Natural killer cell (primary cell): ENCODE data around the gene ARID1A. TPM values are rescaled to one million over a fixed set of nuclear protein-coding genes. Genes with fewer than 3 reads are reported as not detected.
A peak's percentile ranks its signal among the peaks of the same experiment; 100 is the strongest.

Experiments
- ATAC-seq, 3 donors: fragments of 150-1000 bp in 2 of 3; fragments of 200-7000 bp in 1 of 3; cut with Tn5 transposase; 1 replicate in 1 of 3; 2 replicates in 2 of 3; pipeline ENCODE4 v1.10.0; 2021; ENCODE audit warnings: mild to moderate bottlenecking in 2 of 3, moderate library complexity in 2 of 3
- DNase-seq, 2 donors: peaks; one replicate each; pipeline versions ENCODE4 v3.0.0 to v3.0.0-alpha.2; 2013 to 2021; ENCODE audit warnings: mixed read lengths in 1 of 2
- H3K27ac ChIP-seq: one replicate; pipeline ENCODE4 v1.5.1; 2013; ENCODE audit warnings: mild to moderate bottlenecking, low read length
- H3K27me3 ChIP-seq: one replicate; pipeline ENCODE4 v1.6.1; 2013; ENCODE audit warnings: low read length; ENCODE audit not compliant: control insufficient read depth, insufficient read depth
- H3K36me3 ChIP-seq: one replicate; pipeline ENCODE4 v1.6.1; 2013; ENCODE audit warnings: low read length; ENCODE audit not compliant: control insufficient read depth, insufficient read depth
- H3K4me1 ChIP-seq: one replicate; pipeline ENCODE4 v1.6.1; 2013; ENCODE audit warnings: low read length; ENCODE audit not compliant: control insufficient read depth, insufficient read depth
- H3K4me3 ChIP-seq: one replicate; pipeline ENCODE4 v1.5.1; 2013; ENCODE audit warnings: low read length
- H3K9me3 ChIP-seq: one replicate; pipeline ENCODE4 v1.6.1; 2013; ENCODE audit warnings: low read length; ENCODE audit not compliant: control insufficient read depth, insufficient read depth
- H3K27ac Mint-ChIP-seq, 2 donors: one replicate each; pipeline ENCODE4 v1.8.0; 2022; ENCODE audit warnings: mild to moderate bottlenecking in 2 of 2, mixed read lengths in 2 of 2, moderate library complexity in 1 of 2
- H3K27me3 Mint-ChIP-seq, 2 donors: one replicate each; pipeline ENCODE4 v1.8.0; 2022; ENCODE audit warnings: low read depth in 2 of 2, mixed read lengths in 2 of 2
- H3K36me3 Mint-ChIP-seq: one replicate; pipeline ENCODE4 v1.8.0; 2022; ENCODE audit warnings: mixed read lengths
- H3K4me1 Mint-ChIP-seq, 2 donors: one replicate each; pipeline ENCODE4 v1.8.0; 2022; ENCODE audit warnings: mixed read lengths in 2 of 2
- H3K4me3 Mint-ChIP-seq: one replicate; pipeline ENCODE4 v1.8.0; 2022; ENCODE audit warnings: mild to moderate bottlenecking, moderate library complexity, mixed read lengths
- H3K9me3 Mint-ChIP-seq, 2 donors: one replicate each; pipeline ENCODE4 v1.8.0; 2022; ENCODE audit warnings: mixed read lengths in 2 of 2
- WGBS: methylation state at CpG from one replicate; pipeline ENCODE4 v1.1.7; 2013; ENCODE audit warnings: missing lambda C conversion rate; ENCODE audit not compliant: insufficient coverage; 5-methylcytosine and 5-hydroxymethylcytosine counted together
- intact Hi-C: fragments of 100-400 bp; cut with micrococcal nuclease; formaldehyde crosslinking; loops from one replicate; pipeline ENCODE4 v1.14.2; 2022
- total RNA-seq, 4 donors: library from RNA; stranded (reverse); fragments of 120-200 nt in 1 of 4; gene quantifications; one replicate each; pipeline versions ENCODE4 v1.2.3 to v1.2.4, GENCODE V29; 2013 to 2022
- TF ChIP-seq, protein P1 (sequence below): fragments of 200-600 bp; IDR thresholded peaks from one replicate; pipeline ENCODE4 v1.8.0; 2022; ENCODE audit warnings: antibody characterized with exemption

The ARID1A gene
- total RNA-seq, 3 donors from 2014 or later (not counting 1 experiment from before 2014, with no cell fraction given), result 199 to 214 (median 202) TPM

GRCh38 chr1:26705788-26706311 is 10.0 kb downstream of the ARID1A start:
- H3K4me1 Mint-ChIP-seq, result peaks cover 34 to 51% of the 10 kb centered on the region in 2 donors
- peaks cover 36% of the 10 kb centered on the region for H3K4me1 ChIP-seq
- peak overlapping the region; percentile 82 to 85 for H3K27ac Mint-ChIP-seq
- no peaks in the 10 kb centered on the region for H3K9me3 Mint-ChIP-seq
- no peaks in the 10 kb centered on the region for H3K27me3 Mint-ChIP-seq
- no peak for ATAC-seq
- no peak overlapping the region for H3K27ac ChIP-seq
- intact Hi-C loops, result loop anchor here (2.0 kb wide), 1 partner anchor 17 kb away; no protein-coding TSS in a partner anchor
- TF ChIP-seq, protein P1, sequence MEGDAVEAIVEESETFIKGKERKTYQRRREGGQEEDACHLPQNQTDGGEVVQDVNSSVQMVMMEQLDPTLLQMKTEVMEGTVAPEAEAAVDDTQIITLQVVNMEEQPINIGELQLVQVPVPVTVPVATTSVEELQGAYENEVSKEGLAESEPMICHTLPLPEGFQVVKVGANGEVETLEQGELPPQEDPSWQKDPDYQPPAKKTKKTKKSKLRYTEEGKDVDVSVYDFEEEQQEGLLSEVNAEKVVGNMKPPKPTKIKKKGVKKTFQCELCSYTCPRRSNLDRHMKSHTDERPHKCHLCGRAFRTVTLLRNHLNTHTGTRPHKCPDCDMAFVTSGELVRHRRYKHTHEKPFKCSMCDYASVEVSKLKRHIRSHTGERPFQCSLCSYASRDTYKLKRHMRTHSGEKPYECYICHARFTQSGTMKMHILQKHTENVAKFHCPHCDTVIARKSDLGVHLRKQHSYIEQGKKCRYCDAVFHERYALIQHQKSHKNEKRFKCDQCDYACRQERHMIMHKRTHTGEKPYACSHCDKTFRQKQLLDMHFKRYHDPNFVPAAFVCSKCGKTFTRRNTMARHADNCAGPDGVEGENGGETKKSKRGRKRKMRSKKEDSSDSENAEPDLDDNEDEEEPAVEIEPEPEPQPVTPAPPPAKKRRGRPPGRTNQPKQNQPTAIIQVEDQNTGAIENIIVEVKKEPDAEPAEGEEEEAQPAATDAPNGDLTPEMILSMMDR, result no peak
- 31% methylated on average over 1 of the region's 1 CpG for WGBS
- H3K36me3 Mint-ChIP-seq, result no peaks in the 10 kb centered on the region
- peak in 1 of 2 donors; percentile 26 for DNase-seq
- H3K4me3 Mint-ChIP-seq, result peak overlapping the region; percentile 68
- no peaks in the 10 kb centered on the region for H3K27me3 ChIP-seq
- H3K4me3 ChIP-seq, result no peak overlapping the region
- H3K36me3 ChIP-seq, result peaks cover 15% of the 10 kb centered on the region
- H3K9me3 ChIP-seq, result no peaks in the 10 kb centered on the region

DNA sequence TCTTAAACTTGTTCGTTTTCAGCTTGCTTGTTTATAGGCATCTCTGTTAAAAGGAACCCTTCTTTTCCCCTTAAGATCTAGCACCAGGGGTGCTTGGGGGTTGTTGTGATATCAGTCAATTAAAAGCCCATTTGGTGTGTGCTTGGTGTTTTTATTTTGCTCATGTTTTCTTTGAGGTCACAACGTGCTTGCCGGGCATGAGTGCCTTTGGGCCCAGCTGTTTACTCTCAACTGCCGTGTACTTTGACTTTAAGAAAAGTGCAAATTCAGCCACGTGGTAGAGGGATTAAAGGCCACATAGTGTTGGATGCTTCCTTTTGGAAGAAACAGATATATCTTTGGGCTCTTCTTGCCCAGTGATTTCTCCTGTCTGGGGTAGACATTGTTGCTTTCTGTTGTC is 10.5 kb downstream of the ARID1A start:
- 5% methylated on average over 5 of the region's 5 CpGs for WGBS
- no peaks in the 10 kb centered on the region for H3K9me3 ChIP-seq
- H3K4me3 Mint-ChIP-seq, result peak overlapping the region; percentile 68
- peaks cover 19% of the 10 kb centered on the region for H3K36me3 ChIP-seq
- peak overlapping the region; percentile 82 to 85 for H3K27ac Mint-ChIP-seq
- intact Hi-C loops, result loop anchor here (2.0 kb wide), 1 partner anchor 16 kb away; no protein-coding TSS in a partner anchor
- TF ChIP-seq, protein P1, result no peak
- DNase-seq (no peak), ATAC-seq (peak in 1 of 3 donors; percentile 12)
- H3K27me3 ChIP-seq, result no peaks in the 10 kb centered on the region
- H3K27ac ChIP-seq, result peak overlapping the region; percentile 6
- H3K4me1 ChIP-seq, result peaks cover 34% of the 10 kb centered on the region
- no peaks in the 10 kb centered on the region for H3K27me3 Mint-ChIP-seq
- peaks cover 35 to 52% of the 10 kb centered on the region in 2 donors for H3K4me1 Mint-ChIP-seq
- H3K9me3 Mint-ChIP-seq, result no peaks in the 10 kb centered on the region
- no peak overlapping the region for H3K4me3 ChIP-seq
- H3K36me3 Mint-ChIP-seq, result no peaks in the 10 kb centered on the region

- no peaks in the 10 kb centered on the region for H3K36me3 Mint-ChIP-seq
- H3K4me3 Mint-ChIP-seq, result no peak overlapping the region
- intact Hi-C loops, result no loop called here
These were observed 15.0 kb downstream of the ARID1A start for GRCh38 chr1:26710811-26711210.

More at GRCh38 chr1:26710811-26711210, 15.0 kb downstream of the ARID1A start:
- no peak for ATAC-seq
- Histone ChIP-seq H3K27me3 (no peaks in the 10 kb centered on the region), H3K27ac (no peak overlapping the region), H3K4me1 (peaks cover 40% of the 10 kb centered on the region), H3K36me3 (peaks cover 29% of the 10 kb centered on the region), H3K4me3 (no peak overlapping the region), H3K9me3 (no peaks in the 10 kb centered on the region)
- Mint-ChIP-seq H3K27ac (no peak overlapping the region), H3K9me3 (no peaks in the 10 kb centered on the region), H3K27me3 (no peaks in the 10 kb centered on the region), H3K4me1 (peaks cover 74 to 85% of the 10 kb centered on the region in 2 donors)
- no peak for DNase-seq
- 93% methylated on average over 5 of the region's 5 CpGs for WGBS
- TF ChIP-seq, protein P1, result no peak
